PFSK-1 (cell line): Measurements from ENCODE around the gene EMILIN1.
A peak's percentile ranks its signal among the peaks of the same experiment; 100 is the strongest.

Experiments used
- FOXP2 ChIP-seq: optimal IDR thresholded peaks from 2 replicates; pipeline ENCODE3; 2011; ENCODE audit warnings: borderline replicate concordance, control low read depth, inconsistent platforms; ENCODE audit not compliant: insufficient read depth; ENCODE audit errors: extremely low read length, extremely low read depth
- POLR2AphosphoS5 ChIP-seq: IDR thresholded peaks from 2 replicates; pipeline ENCODE4 v1.6.1; 2012; ENCODE audit warnings: low read depth, mild to moderate bottlenecking, control low read depth, low read length, moderate library complexity
- SIN3A ChIP-seq: IDR thresholded peaks from 2 replicates; pipeline ENCODE4 v1.6.1; 2012; ENCODE audit warnings: mild to moderate bottlenecking, low read length, moderate library complexity, borderline replicate concordance; ENCODE audit not compliant: insufficient read depth
- TAF1 ChIP-seq: IDR thresholded peaks from 2 replicates; pipeline ENCODE4 v1.6.1; 2012; ENCODE audit warnings: low read length, control low read depth, borderline replicate concordance; ENCODE audit not compliant: insufficient read depth
- TF ChIP-seq, protein P1 (sequence below), 2 experiments: IDR thresholded peaks; 2 replicates each; pipeline versions ENCODE4 v1.6.1 to v1.8.0; 2011 to 2012; ENCODE audit warnings: low read depth in 2 of 2, low read length in 2 of 2, control low read depth in 1 of 2, inconsistent platforms in 1 of 2, mild to moderate bottlenecking in 1 of 2, moderate library complexity in 1 of 2; ENCODE audit not compliant: insufficient read depth in 1 of 2

EMILIN1 gene

DNA sequence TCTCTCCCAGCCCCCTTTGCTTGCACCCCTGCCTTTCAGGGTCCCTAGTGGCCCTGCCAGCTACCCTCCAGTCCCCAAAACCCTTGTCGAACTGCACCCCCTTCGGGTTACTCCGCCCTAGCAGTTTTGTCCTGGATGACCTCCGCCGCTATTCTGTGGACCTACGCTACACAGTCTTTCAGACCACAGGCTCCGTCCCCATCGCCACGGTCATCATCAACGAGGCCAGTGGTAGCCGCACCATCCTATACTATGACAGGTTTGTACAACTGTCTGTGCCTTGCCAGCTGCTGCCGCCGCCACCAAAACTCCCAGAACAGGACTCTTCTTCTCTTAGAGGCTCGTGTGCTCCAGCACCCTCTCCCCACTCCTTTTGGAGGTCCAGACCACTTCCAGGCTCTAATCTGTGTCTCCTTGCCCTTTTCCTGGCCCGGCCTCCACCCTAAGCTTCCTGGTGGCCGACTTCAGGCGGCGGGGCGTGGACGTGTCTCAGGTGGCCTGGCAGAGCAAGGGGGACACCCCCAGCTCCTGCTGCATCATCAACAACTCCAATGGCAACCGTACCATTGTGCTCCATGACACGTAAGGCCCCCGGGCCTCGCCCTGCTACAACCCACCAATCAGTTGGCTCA, 16.1 kb downstream of the EMILIN1 start:
- TF ChIP-seq SIN3A (no peak), POLR2AphosphoS5 (no peak), TAF1 (no peak)

GRCh38 chr2:27095427-27095744, 17.0 kb downstream of the EMILIN1 start:
- TF ChIP-seq, protein P1, sequence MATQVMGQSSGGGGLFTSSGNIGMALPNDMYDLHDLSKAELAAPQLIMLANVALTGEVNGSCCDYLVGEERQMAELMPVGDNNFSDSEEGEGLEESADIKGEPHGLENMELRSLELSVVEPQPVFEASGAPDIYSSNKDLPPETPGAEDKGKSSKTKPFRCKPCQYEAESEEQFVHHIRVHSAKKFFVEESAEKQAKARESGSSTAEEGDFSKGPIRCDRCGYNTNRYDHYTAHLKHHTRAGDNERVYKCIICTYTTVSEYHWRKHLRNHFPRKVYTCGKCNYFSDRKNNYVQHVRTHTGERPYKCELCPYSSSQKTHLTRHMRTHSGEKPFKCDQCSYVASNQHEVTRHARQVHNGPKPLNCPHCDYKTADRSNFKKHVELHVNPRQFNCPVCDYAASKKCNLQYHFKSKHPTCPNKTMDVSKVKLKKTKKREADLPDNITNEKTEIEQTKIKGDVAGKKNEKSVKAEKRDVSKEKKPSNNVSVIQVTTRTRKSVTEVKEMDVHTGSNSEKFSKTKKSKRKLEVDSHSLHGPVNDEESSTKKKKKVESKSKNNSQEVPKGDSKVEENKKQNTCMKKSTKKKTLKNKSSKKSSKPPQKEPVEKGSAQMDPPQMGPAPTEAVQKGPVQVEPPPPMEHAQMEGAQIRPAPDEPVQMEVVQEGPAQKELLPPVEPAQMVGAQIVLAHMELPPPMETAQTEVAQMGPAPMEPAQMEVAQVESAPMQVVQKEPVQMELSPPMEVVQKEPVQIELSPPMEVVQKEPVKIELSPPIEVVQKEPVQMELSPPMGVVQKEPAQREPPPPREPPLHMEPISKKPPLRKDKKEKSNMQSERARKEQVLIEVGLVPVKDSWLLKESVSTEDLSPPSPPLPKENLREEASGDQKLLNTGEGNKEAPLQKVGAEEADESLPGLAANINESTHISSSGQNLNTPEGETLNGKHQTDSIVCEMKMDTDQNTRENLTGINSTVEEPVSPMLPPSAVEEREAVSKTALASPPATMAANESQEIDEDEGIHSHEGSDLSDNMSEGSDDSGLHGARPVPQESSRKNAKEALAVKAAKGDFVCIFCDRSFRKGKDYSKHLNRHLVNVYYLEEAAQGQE (IDR thresholded peaks at IDR 0.05; ENCODE audit: insufficient read depth in 1 of 2, low read depth in 2 of 2, low read length in 2 of 2) = no peak
- no peak for TF ChIP-seq FOXP2

DNA sequence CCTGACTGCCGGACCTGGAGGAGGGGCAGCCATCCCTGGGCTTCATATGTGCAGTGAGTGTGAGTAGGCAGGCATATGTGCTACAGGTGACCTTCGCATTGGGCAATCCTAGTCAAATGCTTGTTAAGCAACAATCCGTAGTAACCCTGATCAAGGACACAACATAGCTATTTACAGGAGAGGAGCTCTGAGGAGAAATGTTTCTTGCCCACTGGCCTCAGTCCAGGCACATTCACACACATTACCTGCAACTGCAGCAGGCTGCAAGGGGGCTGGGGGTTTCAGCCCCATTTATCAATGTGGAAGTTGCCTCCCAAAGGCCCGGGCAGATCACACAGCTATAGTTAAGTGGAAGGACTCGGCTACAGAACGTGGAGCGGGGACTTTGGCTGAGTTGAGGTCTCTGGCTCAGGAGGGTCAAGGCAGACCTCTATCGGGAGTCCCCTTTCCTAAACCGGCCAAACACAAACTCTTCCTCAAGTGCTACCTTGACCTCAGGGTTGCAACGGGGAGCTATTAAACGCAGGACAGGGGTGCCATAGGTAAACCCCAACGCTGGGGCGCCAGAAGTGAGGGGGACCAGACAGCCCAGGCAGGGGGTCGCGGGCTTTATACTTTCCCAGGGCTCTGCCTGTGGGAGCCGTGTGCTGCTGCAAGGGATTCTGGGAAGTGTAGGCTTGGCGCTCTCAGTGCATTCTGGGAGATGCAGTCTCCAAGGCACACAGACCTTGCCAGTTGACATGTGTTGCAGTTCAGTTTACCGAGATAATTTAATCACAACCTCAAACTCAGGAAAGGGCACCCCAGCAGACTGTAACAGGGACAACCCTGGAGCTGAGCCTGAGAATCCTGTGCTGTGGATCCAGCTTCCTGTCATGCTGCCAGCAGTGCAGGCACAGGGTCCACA, 17.6 kb downstream of the EMILIN1 start:
- TF ChIP-seq TAF1 = no peak
- TF ChIP-seq FOXP2 = peak; percentile 9
- TF ChIP-seq, protein P1 (IDR thresholded peaks at IDR 0.05; ENCODE audit: insufficient read depth in 1 of 2, low read depth in 2 of 2, low read length in 2 of 2) = no peak
- no peak for TF ChIP-seq SIN3A
- TF ChIP-seq POLR2AphosphoS5 = peak; percentile 72

DNA sequence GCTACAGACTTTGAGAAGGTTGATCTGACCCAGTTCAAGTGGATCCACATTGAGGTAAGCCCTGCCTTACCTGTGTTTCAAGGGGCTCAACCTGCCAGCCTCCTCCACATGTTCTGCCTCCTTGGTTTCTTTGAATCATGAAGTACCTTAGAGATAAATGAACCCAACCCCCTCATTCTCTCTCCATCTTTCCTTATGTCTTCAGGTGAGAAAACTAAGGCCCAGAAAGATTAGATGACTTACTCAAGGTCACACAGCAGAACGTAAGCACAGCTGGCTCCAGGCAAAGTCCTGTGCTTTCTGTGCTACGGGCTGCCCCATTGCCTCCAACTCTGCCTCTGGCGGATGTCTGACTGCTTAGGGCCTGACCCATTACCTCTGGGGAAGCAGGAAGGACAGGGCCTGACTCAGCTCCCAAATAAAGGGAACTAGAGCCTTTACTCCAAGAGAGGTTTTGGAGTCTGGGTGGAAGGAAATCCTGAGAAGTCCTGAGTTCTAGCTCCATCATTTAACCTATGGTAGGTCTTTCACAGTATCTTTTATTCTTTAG, 18.4 kb downstream of the EMILIN1 start:
- TF ChIP-seq POLR2AphosphoS5 = no peak

GRCh38 chr2:27097341-27097740, 18.9 kb downstream of the EMILIN1 start:
- TF ChIP-seq POLR2AphosphoS5 (no peak), TAF1 (no peak), SIN3A (no peak), FOXP2 (no peak)
- TF ChIP-seq, protein P1 (IDR thresholded peaks at IDR 0.05; ENCODE audit: insufficient read depth in 1 of 2, low read depth in 2 of 2, low read length in 2 of 2) = no peak

DNA sequence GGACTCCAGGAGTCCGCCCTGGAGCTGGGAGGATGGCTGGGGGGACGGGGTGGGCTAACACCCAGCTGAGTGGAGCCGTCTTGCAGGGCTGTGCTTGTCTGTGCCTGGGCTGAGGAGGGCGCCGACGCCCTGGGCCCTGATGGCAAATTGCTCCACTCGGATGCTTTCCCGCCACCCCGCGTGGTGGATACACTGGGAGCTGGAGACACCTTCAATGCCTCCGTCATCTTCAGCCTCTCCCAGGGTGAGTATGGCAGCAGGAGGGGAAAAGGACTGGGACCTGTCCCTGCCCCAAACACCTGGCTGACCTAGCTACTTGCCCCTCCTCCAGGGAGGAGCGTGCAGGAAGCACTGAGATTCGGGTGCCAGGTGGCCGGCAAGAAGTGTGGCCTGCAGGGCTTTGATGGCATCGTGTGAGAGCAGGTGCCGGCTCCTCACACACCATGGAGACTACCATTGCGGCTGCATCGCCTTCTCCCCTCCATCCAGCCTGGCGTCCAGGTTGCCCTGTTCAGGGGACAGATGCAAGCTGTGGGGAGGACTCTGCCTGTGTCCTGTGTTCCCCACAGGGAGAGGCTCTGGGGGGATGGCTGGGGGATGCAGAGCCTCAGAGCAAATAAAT, 21.0 kb downstream of the EMILIN1 start:
- TF ChIP-seq TAF1 (no peak), SIN3A (no peak), POLR2AphosphoS5 (no peak), FOXP2 (no peak)
- TF ChIP-seq, protein P1 (IDR thresholded peaks at IDR 0.05; ENCODE audit: insufficient read depth in 1 of 2, low read depth in 2 of 2, low read length in 2 of 2) = no peak
